Sigmoid colon (tissue), 4 donors: ENCODE measurements around the gene PDE4D.

Experiments used
- EP300 ChIP-seq, 4 donors: sonication (generic); formaldehyde crosslinking; IDR thresholded peaks; one replicate each; pipeline ENCODE4 v1.6.1; 2017; ENCODE audit warnings: antibody characterized with exemption in 4 of 4
- POLR2A ChIP-seq, 2 donors: fragments of 450-650 bp; IDR thresholded peaks; one replicate each; pipeline ENCODE4 v1.6.1; 2016; ENCODE audit warnings: antibody characterized with exemption in 2 of 2, mild to moderate bottlenecking in 2 of 2, moderate library complexity in 2 of 2
- POLR2AphosphoS5 ChIP-seq, 4 donors: sonication (generic); formaldehyde crosslinking; IDR thresholded peaks; one replicate each; pipeline ENCODE4 v1.6.1; 2017; ENCODE audit warnings: antibody characterized with exemption in 4 of 4
- TF ChIP-seq, protein P1 (sequence below), 4 experiments: fragments of 450-650 bp in 3 of 4; fragments of 200-600 bp in 1 of 4; IDR thresholded peaks; one replicate each; pipeline ENCODE4 v1.5.1; 2016 to 2019; ENCODE audit warnings: antibody characterized with exemption in 4 of 4, mild to moderate bottlenecking in 3 of 4, moderate library complexity in 2 of 4

GRCh38 chr5:58972301-58972700 is 921.2 kb downstream of the PDE4D start:
- TF ChIP-seq, protein P1, sequence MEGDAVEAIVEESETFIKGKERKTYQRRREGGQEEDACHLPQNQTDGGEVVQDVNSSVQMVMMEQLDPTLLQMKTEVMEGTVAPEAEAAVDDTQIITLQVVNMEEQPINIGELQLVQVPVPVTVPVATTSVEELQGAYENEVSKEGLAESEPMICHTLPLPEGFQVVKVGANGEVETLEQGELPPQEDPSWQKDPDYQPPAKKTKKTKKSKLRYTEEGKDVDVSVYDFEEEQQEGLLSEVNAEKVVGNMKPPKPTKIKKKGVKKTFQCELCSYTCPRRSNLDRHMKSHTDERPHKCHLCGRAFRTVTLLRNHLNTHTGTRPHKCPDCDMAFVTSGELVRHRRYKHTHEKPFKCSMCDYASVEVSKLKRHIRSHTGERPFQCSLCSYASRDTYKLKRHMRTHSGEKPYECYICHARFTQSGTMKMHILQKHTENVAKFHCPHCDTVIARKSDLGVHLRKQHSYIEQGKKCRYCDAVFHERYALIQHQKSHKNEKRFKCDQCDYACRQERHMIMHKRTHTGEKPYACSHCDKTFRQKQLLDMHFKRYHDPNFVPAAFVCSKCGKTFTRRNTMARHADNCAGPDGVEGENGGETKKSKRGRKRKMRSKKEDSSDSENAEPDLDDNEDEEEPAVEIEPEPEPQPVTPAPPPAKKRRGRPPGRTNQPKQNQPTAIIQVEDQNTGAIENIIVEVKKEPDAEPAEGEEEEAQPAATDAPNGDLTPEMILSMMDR (IDR thresholded peaks at IDR 0.05), result no peak
- TF ChIP-seq POLR2A (IDR thresholded peaks at IDR 0.05), result no peak
- TF ChIP-seq POLR2AphosphoS5 (IDR thresholded peaks at IDR 0.05), result no peak
- no peak for TF ChIP-seq EP300 (IDR thresholded peaks at IDR 0.05)
